ENCODE data around the gene MRPL17. TPM values are rescaled to one million over a fixed set of nuclear protein-coding genes. Genes with fewer than 3 reads are reported as not detected.

Gene MRPL17
- total and polyA plus RNA-seq, 10 of the 15 experiments (the other 5 are each of a cell fraction or from before 2014, with no cell fraction given) = 60.3 to 171 (median 94.8) TPM

DNA sequence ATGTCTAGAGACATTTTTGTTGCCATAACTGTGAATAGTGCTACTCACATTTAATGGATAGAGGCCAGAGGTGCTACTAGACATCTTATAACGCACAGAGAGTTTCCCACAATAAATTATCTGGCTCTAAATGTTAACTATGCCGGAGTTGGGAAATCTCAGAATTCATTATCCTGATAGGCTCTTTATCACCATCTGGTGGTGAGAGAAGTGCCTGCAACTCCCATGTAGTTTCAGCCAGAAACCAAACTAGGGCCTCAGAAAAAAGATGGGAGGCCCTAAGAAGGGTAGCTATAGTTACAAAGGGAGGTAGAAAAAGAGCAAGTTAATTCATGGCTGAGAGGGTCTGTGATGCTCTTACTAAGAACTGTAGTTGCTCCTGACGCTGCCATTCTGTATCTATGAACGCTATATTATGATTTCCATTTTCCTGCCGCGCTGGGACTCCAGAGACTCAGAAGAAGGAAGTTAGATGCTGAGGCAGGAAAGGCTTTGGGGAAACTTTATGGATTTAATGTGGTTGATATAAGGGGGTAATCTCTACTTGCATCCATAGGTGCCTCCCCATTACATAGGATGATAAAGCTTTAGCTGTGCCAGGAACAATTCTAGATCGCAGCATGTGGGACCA lies 22.9 kb upstream of the MRPL17 start (continued):
- no peak for TF ChIP-seq POLR2AphosphoS2 (IDR thresholded peaks at IDR 0.05; ENCODE audit: low read depth, low read length)

DNA sequence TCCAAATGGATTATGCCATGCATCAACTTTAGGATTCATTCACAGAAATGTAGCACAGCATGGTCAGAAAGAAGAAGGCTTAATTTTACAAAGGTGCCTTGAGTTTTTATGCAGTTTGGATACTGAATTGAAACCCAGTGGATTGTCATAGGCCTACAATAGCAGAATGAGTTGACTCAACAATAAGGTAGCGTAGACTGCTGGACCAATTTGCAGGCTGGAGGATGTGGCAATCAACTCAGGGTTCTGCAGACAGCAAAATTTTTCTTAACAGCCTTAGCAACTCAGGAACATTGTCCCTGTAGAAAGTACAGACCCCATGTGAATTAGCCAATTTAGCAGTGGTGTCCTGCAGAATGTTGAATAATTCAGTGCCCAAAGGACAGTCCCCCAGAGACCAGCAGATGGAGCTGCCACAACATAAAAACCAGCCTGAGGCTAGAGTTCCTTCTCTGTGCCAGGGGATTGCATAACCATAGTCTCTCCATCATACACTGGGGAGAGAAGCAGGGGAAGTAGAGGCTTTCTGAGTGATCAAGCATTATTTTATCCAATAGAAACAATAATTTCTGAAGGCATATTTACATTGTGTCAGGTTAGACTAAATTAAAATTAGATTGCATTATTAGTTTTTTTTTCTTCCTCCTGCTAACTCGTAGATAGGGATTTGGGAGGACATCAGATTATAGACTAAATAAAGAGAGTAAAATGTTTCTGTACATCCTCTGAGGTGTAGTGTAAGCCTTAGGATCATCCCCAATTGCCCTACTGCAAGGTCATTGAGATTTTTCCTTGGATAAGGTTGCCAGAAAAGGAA lies 20.3 kb upstream of the MRPL17 start:
- in situ Hi-C loops (cut with MboI) = no loop called here
- no peak for FAIRE-seq
- TF ChIP-seq GATAD2B (conservative IDR thresholded peaks at IDR 0.05; ENCODE audit: low read depth) = no peak
- no peak for TF ChIP-seq KDM1A (IDR thresholded peaks at IDR 0.05; ENCODE audit: borderline replicate concordance)
- no peak for TF ChIP-seq CREM (IDR thresholded peaks at IDR 0.05; ENCODE audit: low read depth)
- TF ChIP-seq, protein P1, sequence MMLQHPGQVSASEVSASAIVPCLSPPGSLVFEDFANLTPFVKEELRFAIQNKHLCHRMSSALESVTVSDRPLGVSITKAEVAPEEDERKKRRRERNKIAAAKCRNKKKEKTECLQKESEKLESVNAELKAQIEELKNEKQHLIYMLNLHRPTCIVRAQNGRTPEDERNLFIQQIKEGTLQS (IDR thresholded peaks at IDR 0.05; ENCODE audit: borderline replicate concordance, extremely low read depth, low read depth, low read length) = no peak
- TF ChIP-seq, protein P2, sequence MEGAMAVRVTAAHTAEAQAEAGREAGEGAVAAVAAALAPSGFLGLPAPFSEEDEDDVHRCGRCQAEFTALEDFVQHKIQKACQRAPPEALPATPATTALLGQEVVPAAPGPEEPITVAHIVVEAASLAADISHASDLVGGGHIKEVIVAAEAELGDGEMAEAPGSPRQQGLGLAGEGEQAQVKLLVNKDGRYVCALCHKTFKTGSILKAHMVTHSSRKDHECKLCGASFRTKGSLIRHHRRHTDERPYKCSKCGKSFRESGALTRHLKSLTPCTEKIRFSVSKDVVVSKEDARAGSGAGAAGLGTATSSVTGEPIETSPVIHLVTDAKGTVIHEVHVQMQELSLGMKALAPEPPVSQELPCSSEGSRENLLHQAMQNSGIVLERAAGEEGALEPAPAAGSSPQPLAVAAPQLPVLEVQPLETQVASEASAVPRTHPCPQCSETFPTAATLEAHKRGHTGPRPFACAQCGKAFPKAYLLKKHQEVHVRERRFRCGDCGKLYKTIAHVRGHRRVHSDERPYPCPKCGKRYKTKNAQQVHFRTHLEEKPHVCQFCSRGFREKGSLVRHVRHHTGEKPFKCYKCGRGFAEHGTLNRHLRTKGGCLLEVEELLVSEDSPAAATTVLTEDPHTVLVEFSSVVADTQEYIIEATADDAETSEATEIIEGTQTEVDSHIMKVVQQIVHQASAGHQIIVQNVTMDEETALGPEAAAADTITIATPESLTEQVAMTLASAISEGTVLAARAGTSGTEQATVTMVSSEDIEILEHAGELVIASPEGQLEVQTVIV (IDR thresholded peaks at IDR 0.05; ENCODE audit: borderline replicate concordance, partially characterized antibody) = no peak
- TF ChIP-seq SUPT20H (IDR thresholded peaks at IDR 0.05; ENCODE audit: borderline replicate concordance, control insufficient read depth, low read depth, low read length) = no peak
- TF ChIP-seq, protein P3, sequence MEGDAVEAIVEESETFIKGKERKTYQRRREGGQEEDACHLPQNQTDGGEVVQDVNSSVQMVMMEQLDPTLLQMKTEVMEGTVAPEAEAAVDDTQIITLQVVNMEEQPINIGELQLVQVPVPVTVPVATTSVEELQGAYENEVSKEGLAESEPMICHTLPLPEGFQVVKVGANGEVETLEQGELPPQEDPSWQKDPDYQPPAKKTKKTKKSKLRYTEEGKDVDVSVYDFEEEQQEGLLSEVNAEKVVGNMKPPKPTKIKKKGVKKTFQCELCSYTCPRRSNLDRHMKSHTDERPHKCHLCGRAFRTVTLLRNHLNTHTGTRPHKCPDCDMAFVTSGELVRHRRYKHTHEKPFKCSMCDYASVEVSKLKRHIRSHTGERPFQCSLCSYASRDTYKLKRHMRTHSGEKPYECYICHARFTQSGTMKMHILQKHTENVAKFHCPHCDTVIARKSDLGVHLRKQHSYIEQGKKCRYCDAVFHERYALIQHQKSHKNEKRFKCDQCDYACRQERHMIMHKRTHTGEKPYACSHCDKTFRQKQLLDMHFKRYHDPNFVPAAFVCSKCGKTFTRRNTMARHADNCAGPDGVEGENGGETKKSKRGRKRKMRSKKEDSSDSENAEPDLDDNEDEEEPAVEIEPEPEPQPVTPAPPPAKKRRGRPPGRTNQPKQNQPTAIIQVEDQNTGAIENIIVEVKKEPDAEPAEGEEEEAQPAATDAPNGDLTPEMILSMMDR (IDR thresholded peaks at IDR 0.05 in 2 of 3, conservative IDR thresholded peaks at IDR 0.05 in 1 of 3; ENCODE audit: control insufficient read depth in 2 of 3, extremely low read depth in 1 of 3, insufficient read depth in 1 of 3, low read depth in 3 of 3, low read length in 3 of 3) = peak; percentile 32 to 47 (median 34); a peak in 4 of 6 replicates
- no peak for TF ChIP-seq TCF7 (IDR thresholded peaks at IDR 0.05; ENCODE audit: borderline replicate concordance)
- TF ChIP-seq SMC3 (IDR thresholded peaks at IDR 0.05; ENCODE audit: borderline replicate concordance, low read length) = peak; percentile 39; the same call in 1 of the 2 replicates
- TF ChIP-seq CREB1 (IDR thresholded peaks at IDR 0.05; ENCODE audit: low read depth) = no peak
- no peak for TF ChIP-seq HCFC1 (IDR thresholded peaks at IDR 0.05; ENCODE audit: low read length)
- TF ChIP-seq KLF5 (IDR thresholded peaks at IDR 0.05; ENCODE audit: partially characterized antibody) = no peak
- no peak for TF ChIP-seq BMI1 (IDR thresholded peaks at IDR 0.05; ENCODE audit: borderline replicate concordance)
- TF ChIP-seq CEBPB (IDR thresholded peaks at IDR 0.05; ENCODE audit: borderline replicate concordance in 1 of 2, low read depth in 2 of 2, low read length in 2 of 2) = no peak
- no peak for TF ChIP-seq NFYB (IDR thresholded peaks at IDR 0.05; ENCODE audit: insufficient read depth, low read depth, low read length)

More for the DNA sequence above, 20.3 kb upstream of the MRPL17 start:
- Histone ChIP-seq H3K36me3 (ENCODE audit: control insufficient read depth in 2 of 2, insufficient read depth in 2 of 2, low read length in 1 of 2) (0 out of 4 replicates have a peak, but pooled peaks cover 0 to 1% of the 10 kb centered on the region in 2 experiments), H3K4me3 (no peak overlapping the region), H3K27ac (ENCODE audit: control insufficient read depth, insufficient read depth) (no peak overlapping the region), H3K79me2 (ENCODE audit: control insufficient read depth, insufficient read depth, low read length) (no peaks in the 10 kb centered on the region), H3K9ac (ENCODE audit: control insufficient read depth, insufficient read depth, low read length) (no peak overlapping the region), H3K4me1 (ENCODE audit: control insufficient read depth, insufficient read depth, low read length) (no peaks in the 10 kb centered on the region), H3K9me3 (replicated peaks; ENCODE audit: control insufficient read depth, insufficient read depth, low read length) (no peaks in the 10 kb centered on the region), H4K20me1 (ENCODE audit: control insufficient read depth, insufficient read depth) (no peaks in the 10 kb centered on the region), H2AFZ (ENCODE audit: control insufficient read depth, low read depth, low read length) (no peak overlapping the region), H3K27me3 (replicated peaks in 1 of 2; ENCODE audit: control insufficient read depth in 2 of 2, insufficient read depth in 2 of 2, low read length in 1 of 2) (no peaks in the 10 kb centered on the region), H3K4me2 (ENCODE audit: control insufficient read depth, insufficient read depth) (no peak overlapping the region)
- ChIA-PET RAD21 (ENCODE audit: unreplicated experiment) (interaction anchor here (1.5 to 4.4 kb wide), 4 partner anchors 53 to 324 kb away, joined by 3 to 37 read pairs (median 14); no protein-coding TSS in a partner anchor), POLR2A (no interaction called here), CTCF (interaction anchor here (0.5 to 8.5 kb wide), 5 partner anchors 9 to 172 kb away, joined by 3 to 97 read pairs (median 8); no protein-coding TSS in a partner anchor), SMC1A (ENCODE audit: uncharacterized antibody, unreplicated experiment) (interaction anchor here (0.5 to 2.3 kb wide), 5 partner anchors 10 to 324 kb away, joined by 3 to 8 read pairs (median 4); no protein-coding TSS in a partner anchor)
- intact Hi-C loops (cut with micrococcal nuclease; ENCODE audit: unreplicated experiment) = no loop called here
- DNase-seq (ENCODE audit: low read depth, low spot score) (no peak), ATAC-seq (peak; percentile 85)
- 95% methylated on average over 2 of the region's 2 CpGs for WGBS (ENCODE audit: insufficient coverage, insufficient replicate concordance, low lambda C conversion rate, missing lambda C conversion rate)
- no TSS peak for BruUV-seq (replicated peaks)

All from GM12878 (cell line).